Natural killer cell (primary cell): ENCODE measurements around the gene PLPP7. TPM values are rescaled to one million over a fixed set of nuclear protein-coding genes. Genes with fewer than 3 reads are reported as not detected.

Source experiments
- ATAC-seq, 3 donors: fragments of 150-1000 bp in 2 of 3; fragments of 200-7000 bp in 1 of 3; cut with Tn5 transposase; 1 replicate in 1 of 3; 2 replicates in 2 of 3; pipeline ENCODE4 v1.10.0; 2021; ENCODE audit warnings: mild to moderate bottlenecking in 2 of 3, moderate library complexity in 2 of 3
- DNase-seq, 2 donors: peaks; one replicate each; pipeline versions ENCODE4 v3.0.0 to v3.0.0-alpha.2; 2013 to 2021; ENCODE audit warnings: mixed read lengths in 1 of 2
- H3K27ac ChIP-seq: one replicate; pipeline ENCODE4 v1.5.1; 2013; ENCODE audit warnings: mild to moderate bottlenecking, low read length
- H3K27me3 ChIP-seq: one replicate; pipeline ENCODE4 v1.6.1; 2013; ENCODE audit warnings: low read length; ENCODE audit not compliant: control insufficient read depth, insufficient read depth
- H3K36me3 ChIP-seq: one replicate; pipeline ENCODE4 v1.6.1; 2013; ENCODE audit warnings: low read length; ENCODE audit not compliant: control insufficient read depth, insufficient read depth
- H3K4me1 ChIP-seq: one replicate; pipeline ENCODE4 v1.6.1; 2013; ENCODE audit warnings: low read length; ENCODE audit not compliant: control insufficient read depth, insufficient read depth
- H3K4me3 ChIP-seq: one replicate; pipeline ENCODE4 v1.5.1; 2013; ENCODE audit warnings: low read length
- H3K9me3 ChIP-seq: one replicate; pipeline ENCODE4 v1.6.1; 2013; ENCODE audit warnings: low read length; ENCODE audit not compliant: control insufficient read depth, insufficient read depth
- H3K27ac Mint-ChIP-seq, 2 donors: one replicate each; pipeline ENCODE4 v1.8.0; 2022; ENCODE audit warnings: mild to moderate bottlenecking in 2 of 2, mixed read lengths in 2 of 2, moderate library complexity in 1 of 2
- H3K27me3 Mint-ChIP-seq, 2 donors: one replicate each; pipeline ENCODE4 v1.8.0; 2022; ENCODE audit warnings: low read depth in 2 of 2, mixed read lengths in 2 of 2
- H3K36me3 Mint-ChIP-seq: one replicate; pipeline ENCODE4 v1.8.0; 2022; ENCODE audit warnings: mixed read lengths
- H3K4me1 Mint-ChIP-seq, 2 donors: one replicate each; pipeline ENCODE4 v1.8.0; 2022; ENCODE audit warnings: mixed read lengths in 2 of 2
- H3K4me3 Mint-ChIP-seq: one replicate; pipeline ENCODE4 v1.8.0; 2022; ENCODE audit warnings: mild to moderate bottlenecking, moderate library complexity, mixed read lengths
- H3K9me3 Mint-ChIP-seq, 2 donors: one replicate each; pipeline ENCODE4 v1.8.0; 2022; ENCODE audit warnings: mixed read lengths in 2 of 2
- WGBS: methylation state at CpG from one replicate; pipeline ENCODE4 v1.1.7; 2013; ENCODE audit warnings: missing lambda C conversion rate; ENCODE audit not compliant: insufficient coverage; 5-methylcytosine and 5-hydroxymethylcytosine counted together
- intact Hi-C: fragments of 100-400 bp; cut with micrococcal nuclease; formaldehyde crosslinking; loops from one replicate; pipeline ENCODE4 v1.14.2; 2022
- total RNA-seq, 4 donors: library from RNA; stranded (reverse); fragments of 120-200 nt in 1 of 4; gene quantifications; one replicate each; pipeline versions ENCODE4 v1.2.3 to v1.2.4, GENCODE V29; 2013 to 2022
- TF ChIP-seq, protein P1 (sequence below): fragments of 200-600 bp; IDR thresholded peaks from one replicate; pipeline ENCODE4 v1.8.0; 2022; ENCODE audit warnings: antibody characterized with exemption

PLPP7 gene
- total RNA-seq, 3 donors from 2014 or later (not counting 1 experiment from before 2014, with no cell fraction given): 0.28 to 0.59 (median 0.34) TPM

DNA sequence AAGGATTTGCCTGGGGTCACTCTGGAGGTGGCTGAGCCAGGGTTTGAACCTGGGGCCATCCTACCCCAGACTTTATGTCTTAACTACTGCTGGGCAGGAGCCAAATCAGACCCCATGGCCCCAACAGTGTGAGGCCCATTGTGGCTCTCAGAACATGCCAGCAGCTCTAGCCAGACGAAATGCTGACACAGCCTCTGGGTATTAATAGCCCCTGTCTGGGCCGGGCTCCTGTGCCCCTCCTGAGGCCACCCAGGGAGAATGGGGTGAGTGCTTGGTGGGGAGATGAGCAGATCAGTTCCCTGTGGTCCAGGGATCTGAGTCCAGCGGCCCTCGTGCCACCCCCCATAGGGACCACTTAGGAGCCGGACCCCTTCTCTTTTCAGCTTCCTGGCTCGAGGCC, 2.2 kb upstream of the PLPP7 start:
- TF ChIP-seq, protein P1, sequence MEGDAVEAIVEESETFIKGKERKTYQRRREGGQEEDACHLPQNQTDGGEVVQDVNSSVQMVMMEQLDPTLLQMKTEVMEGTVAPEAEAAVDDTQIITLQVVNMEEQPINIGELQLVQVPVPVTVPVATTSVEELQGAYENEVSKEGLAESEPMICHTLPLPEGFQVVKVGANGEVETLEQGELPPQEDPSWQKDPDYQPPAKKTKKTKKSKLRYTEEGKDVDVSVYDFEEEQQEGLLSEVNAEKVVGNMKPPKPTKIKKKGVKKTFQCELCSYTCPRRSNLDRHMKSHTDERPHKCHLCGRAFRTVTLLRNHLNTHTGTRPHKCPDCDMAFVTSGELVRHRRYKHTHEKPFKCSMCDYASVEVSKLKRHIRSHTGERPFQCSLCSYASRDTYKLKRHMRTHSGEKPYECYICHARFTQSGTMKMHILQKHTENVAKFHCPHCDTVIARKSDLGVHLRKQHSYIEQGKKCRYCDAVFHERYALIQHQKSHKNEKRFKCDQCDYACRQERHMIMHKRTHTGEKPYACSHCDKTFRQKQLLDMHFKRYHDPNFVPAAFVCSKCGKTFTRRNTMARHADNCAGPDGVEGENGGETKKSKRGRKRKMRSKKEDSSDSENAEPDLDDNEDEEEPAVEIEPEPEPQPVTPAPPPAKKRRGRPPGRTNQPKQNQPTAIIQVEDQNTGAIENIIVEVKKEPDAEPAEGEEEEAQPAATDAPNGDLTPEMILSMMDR: no peak
- intact Hi-C loops: no loop called here
- H3K27ac ChIP-seq: no peak overlapping the region
- H3K4me3 Mint-ChIP-seq: no peak overlapping the region
- H3K36me3 Mint-ChIP-seq: no peaks in the 10 kb centered on the region
- ATAC-seq (no peak), DNase-seq (no peak)
- H3K27me3 Mint-ChIP-seq: no peaks in the 10 kb centered on the region
- peaks cover 18% of the 10 kb centered on the region for H3K4me1 ChIP-seq
- H3K9me3 Mint-ChIP-seq: no peaks in the 10 kb centered on the region
- H3K4me3 ChIP-seq: no peak overlapping the region
- H3K4me1 Mint-ChIP-seq: peaks cover 1 to 9% of the 10 kb centered on the region in 2 donors
- 88% methylated on average over 6 of the region's 6 CpGs for WGBS
- no peaks in the 10 kb centered on the region for H3K9me3 ChIP-seq
- H3K36me3 ChIP-seq: no peaks in the 10 kb centered on the region
- H3K27me3 ChIP-seq: no peaks in the 10 kb centered on the region
- no peak overlapping the region for H3K27ac Mint-ChIP-seq

- H3K27me3 ChIP-seq: no peaks in the 10 kb centered on the region
- Mint-ChIP-seq H3K27me3 (no peaks in the 10 kb centered on the region), H3K36me3 (no peaks in the 10 kb centered on the region), H3K4me3 (no peak overlapping the region), H3K27ac (no peak overlapping the region), H3K9me3 (no peaks in the 10 kb centered on the region), H3K4me1 (peaks cover 0 to 3% of the 10 kb centered on the region in 2 donors)
- no peak overlapping the region for H3K4me3 ChIP-seq
- TF ChIP-seq, protein P1: no peak
- WGBS: 81% methylated on average over 9 of the region's 9 CpGs
- no peak overlapping the region for H3K27ac ChIP-seq
- no peaks in the 10 kb centered on the region for H3K9me3 ChIP-seq
- DNase-seq (no peak), ATAC-seq (no peak)
- no peaks in the 10 kb centered on the region for H3K36me3 ChIP-seq
- H3K4me1 ChIP-seq: peaks cover 11% of the 10 kb centered on the region
- intact Hi-C loops: no loop called here
Measured at GRCh38 chr9:131288217-131288616, 1.3 kb upstream of the PLPP7 start.

DNA sequence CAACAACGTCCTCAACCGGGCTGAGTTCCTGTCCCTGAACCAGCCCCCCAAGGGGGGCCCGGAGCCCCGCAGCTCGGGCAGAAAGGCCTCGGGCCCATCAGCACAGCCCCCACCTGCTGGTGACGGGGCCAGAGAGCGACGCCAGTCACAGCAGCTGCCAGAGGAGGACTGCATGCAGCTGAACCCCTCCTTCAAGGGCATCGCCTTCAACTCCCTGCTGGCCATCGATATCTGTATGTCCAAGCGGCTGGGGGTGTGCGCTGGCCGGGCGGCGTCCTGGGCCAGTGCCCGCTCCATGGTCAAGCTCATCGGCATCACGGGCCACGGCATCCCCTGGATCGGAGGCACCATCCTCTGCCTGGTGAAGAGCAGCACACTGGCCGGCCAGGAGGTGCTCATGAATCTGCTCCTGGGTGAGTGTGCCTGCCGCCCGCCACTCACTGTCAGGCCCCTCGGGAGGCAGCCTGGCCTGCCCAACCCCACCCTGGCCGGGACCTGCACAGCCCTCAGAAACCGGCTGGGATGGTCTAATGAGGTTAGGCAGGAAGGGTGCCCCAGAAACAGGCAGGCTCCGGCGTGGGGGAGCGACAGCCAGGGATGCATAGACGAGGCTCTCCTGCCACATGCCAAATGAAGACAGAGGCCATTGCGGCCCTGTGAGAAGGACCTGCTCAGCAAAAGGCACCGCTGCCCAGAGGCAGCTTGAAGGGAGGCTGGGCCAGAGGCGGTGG, 678 bp downstream of the PLPP7 start:
- TF ChIP-seq, protein P1: no peak
- Histone ChIP-seq H3K4me3 (no peak overlapping the region), H3K9me3 (no peaks in the 10 kb centered on the region), H3K4me1 (peaks cover 10% of the 10 kb centered on the region), H3K27ac (no peak overlapping the region), H3K36me3 (no peaks in the 10 kb centered on the region), H3K27me3 (no peaks in the 10 kb centered on the region)
- Mint-ChIP-seq H3K36me3 (no peaks in the 10 kb centered on the region), H3K4me1 (no peaks in the 10 kb centered on the region), H3K27ac (no peak overlapping the region), H3K27me3 (no peaks in the 10 kb centered on the region), H3K9me3 (no peaks in the 10 kb centered on the region), H3K4me3 (no peak overlapping the region)
- ATAC-seq (no peak), DNase-seq (no peak)
- intact Hi-C loops: no loop called here
- WGBS: 89% methylated on average over 34 of the region's 34 CpGs
